ENCODE results near the gene KIF21B. TPM values are rescaled to one million over a fixed set of nuclear protein-coding genes. Genes with fewer than 3 reads are reported as not detected.

Gene KIF21B
- total and polyA plus RNA-seq, 9 of the 15 experiments (the other 6 are each of a cell fraction or from before 2014, with no cell fraction given): 0.46 to 13.4 (median 5.9) TPM

GRCh38 chr1:201072149-201072548 lies 48.6 kb upstream of the KIF21B start:
- H4K20me1 ChIP-seq (replicated peaks; ENCODE audit: control insufficient read depth, insufficient read depth, low read length): peaks cover 22% of the 10 kb centered on the region
- in situ Hi-C loops (cut with MboI) (no loop called here), intact Hi-C loops (cut with micrococcal nuclease) (no loop called here)
- no peak overlapping the region for H3K27ac ChIP-seq (ENCODE audit: extremely low read depth, low read depth, low read length)
- no peak overlapping the region for H3K4me2 ChIP-seq (ENCODE audit: insufficient read depth, low read length)
- no peaks in the 10 kb centered on the region for H3K4me1 ChIP-seq (replicated peaks in 1 of 2; ENCODE audit: control insufficient read depth in 2 of 2, insufficient read depth in 2 of 2, low read length in 2 of 2)
- no peak overlapping the region for H2AFZ ChIP-seq (ENCODE audit: low read depth, low read length)
- no peak for ATAC-seq
- no peaks in the 10 kb centered on the region for H3K9me1 ChIP-seq (ENCODE audit: control insufficient read depth, insufficient read depth, low read length)
- H3K36me3 ChIP-seq (ENCODE audit: control insufficient read depth, insufficient read depth, low read length): no peaks in the 10 kb centered on the region
- H3K27me3 ChIP-seq (ENCODE audit: control insufficient read depth in 2 of 2, insufficient read depth in 2 of 2, low read length in 2 of 2): peaks cover 79 to 88% of the 10 kb centered on the region in 2 experiments
- no peak for DNase-seq (ENCODE audit: extremely low read depth in 1 of 4, low spot score in 3 of 4)
- no peaks in the 10 kb centered on the region for H3K79me2 ChIP-seq (ENCODE audit: control insufficient read depth, insufficient read depth, low read length)
- CTCF ChIA-PET (ENCODE audit: low intra/inter-chr PET ratio): no interaction called here
- 2% methylated on average over 5 of the region's 5 CpGs for WGBS (ENCODE audit: insufficient coverage, low coverage, missing lambda C conversion rate)
- BruUV-seq (replicated peaks): no TSS peak
- H3K4me3 ChIP-seq: no peak overlapping the region
- POLR2A ChIA-PET: interaction anchor here (0.6 to 2.6 kb wide), 3 partner anchors 9 to 409 kb away, joined by 3 to 6 read pairs (median 4); no protein-coding TSS in a partner anchor
- H3K9ac ChIP-seq (ENCODE audit: insufficient read depth in 1 of 2, low read depth in 2 of 2, low read length in 2 of 2): no peak overlapping the region
- H3K9me3 ChIP-seq (replicated peaks; ENCODE audit: control insufficient read depth, insufficient read depth, low read depth, low read length): no peaks in the 10 kb centered on the region
- TF ChIP-seq ZNF766 (CRISPR knock-in tag; conservative IDR thresholded peaks at IDR 0.05) (no peak), POLR2A (conservative IDR thresholded peaks at IDR 0.05) (no peak), HNRNPK (IDR thresholded peaks at IDR 0.05; ENCODE audit: low read depth, low read length, poor library complexity, severe bottlenecking) (no peak)
- no peak for FAIRE-seq

- Histone ChIP-seq H3K27ac (ENCODE audit: extremely low read depth, low read depth, low read length) (no peak overlapping the region), H3K79me2 (ENCODE audit: control insufficient read depth, insufficient read depth, low read length) (no peaks in the 10 kb centered on the region), H3K4me1 (replicated peaks in 1 of 2; ENCODE audit: control insufficient read depth in 2 of 2, insufficient read depth in 2 of 2, low read length in 2 of 2) (no peaks in the 10 kb centered on the region), H3K4me2 (ENCODE audit: insufficient read depth, low read length) (no peak overlapping the region), H3K9me3 (replicated peaks; ENCODE audit: control insufficient read depth, insufficient read depth, low read depth, low read length) (no peaks in the 10 kb centered on the region), H3K36me3 (ENCODE audit: control insufficient read depth, insufficient read depth, low read length) (no peaks in the 10 kb centered on the region), H2AFZ (ENCODE audit: low read depth, low read length) (no peak overlapping the region), H3K9ac (ENCODE audit: insufficient read depth in 1 of 2, low read depth in 2 of 2, low read length in 2 of 2) (no peak overlapping the region), H4K20me1 (replicated peaks; ENCODE audit: control insufficient read depth, insufficient read depth, low read length) (peaks cover 23% of the 10 kb centered on the region), H3K4me3 (no peak overlapping the region), H3K9me1 (ENCODE audit: control insufficient read depth, insufficient read depth, low read length) (peaks cover 2% of the 10 kb centered on the region), H3K27me3 (ENCODE audit: control insufficient read depth in 2 of 2, insufficient read depth in 2 of 2, low read length in 2 of 2) (peaks cover 74 to 84% of the 10 kb centered on the region in 2 experiments)
- intact Hi-C loops (cut with micrococcal nuclease) (no loop called here), in situ Hi-C loops (cut with MboI) (no loop called here)
- 2% methylated on average over 3 of the region's 3 CpGs for WGBS (ENCODE audit: insufficient coverage, low coverage, missing lambda C conversion rate)
- TF ChIP-seq CTCF (IDR thresholded peaks at IDR 0.05 in 2 of 3, conservative IDR thresholded peaks at IDR 0.05 in 1 of 3; ENCODE audit: insufficient read depth in 2 of 3, low read depth in 1 of 3, low read length in 3 of 3) (0 out of 6 replicates have a peak, but pooled peaks of 1 of the 3 experiments have one; percentile 10), MCM7 (IDR thresholded peaks at IDR 0.05) (no peak), NR2F6 (CRISPR knock-in tag; IDR thresholded peaks at IDR 0.05) (no peak), RAD21 (CRISPR knock-in tag; conservative IDR thresholded peaks at IDR 0.05 in 1 of 2, IDR thresholded peaks at IDR 0.05 in 1 of 2) (peak in 1 of 2 experiments; percentile 32; a peak in 1 of 4 replicates)
- DNase-seq (ENCODE audit: extremely low read depth in 1 of 4, low spot score in 3 of 4) (no peak), ATAC-seq (peak; percentile 41), FAIRE-seq (no peak)
- ChIA-PET POLR2A (interaction anchor here (0.8 kb wide), 1 partner anchor 116 kb away, joined by 3 read pairs; no protein-coding TSS in a partner anchor), CTCF (ENCODE audit: low intra/inter-chr PET ratio) (no interaction called here)
- no TSS peak for BruUV-seq (replicated peaks)
Observed at GRCh38 chr1:201069636-201070035, 46.1 kb upstream of the KIF21B start.
